ENCODE measurements around the gene CEACAM6. TPM values are rescaled to one million over a fixed set of nuclear protein-coding genes. Genes with fewer than 3 reads are reported as not detected.

Gene CEACAM6
- total and polyA plus RNA-seq, 2 donors (not counting 1 experiment from before 2014, with no cell fraction given): not detected

DNA sequence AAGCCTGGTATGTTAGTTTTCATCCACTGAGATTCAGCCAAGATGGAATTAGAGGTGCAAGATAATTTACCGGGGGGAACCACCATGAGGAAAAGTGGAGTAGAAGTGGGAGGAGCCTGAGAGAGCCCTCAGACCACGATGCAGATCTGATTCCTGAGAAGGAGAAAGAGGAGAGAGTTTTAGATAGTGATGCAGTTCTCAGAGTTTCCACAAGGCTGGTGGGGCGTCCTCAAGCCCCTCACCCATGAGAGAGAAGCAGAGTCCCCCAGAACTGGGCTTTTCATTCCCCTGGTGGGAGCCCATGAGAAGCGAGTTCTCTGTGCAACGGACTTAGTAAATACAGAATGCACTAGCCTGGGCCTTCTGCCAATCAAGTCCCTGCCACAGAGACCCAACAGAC is 28.8 kb upstream of the CEACAM6 start:
- ATAC-seq (ENCODE audit: low read depth): no peak
- Histone ChIP-seq H3K27me3 (replicated peaks in 1 of 4; ENCODE audit: control extremely low read depth in 1 of 4, control insufficient read depth in 3 of 4, insufficient read depth in 4 of 4, low read length in 3 of 4) (peaks cover 0 to 23% (median 1%) of the 10 kb centered on the region in 4 experiments), H3K4me2 (replicated peaks; ENCODE audit: low read depth, low read length, poor library complexity, severe bottlenecking) (no peak overlapping the region), H3K36me3 (replicated peaks in 1 of 2; ENCODE audit: control extremely low read depth in 1 of 2, control insufficient read depth in 1 of 2, extremely low read depth in 1 of 2, insufficient read depth in 2 of 2, low read length in 1 of 2) (no peaks in the 10 kb centered on the region), H4K20me1 (ENCODE audit: control insufficient read depth, insufficient read depth, low read length, poor library complexity, severe bottlenecking) (no peaks in the 10 kb centered on the region), H3K27ac (ENCODE audit: low read length in 2 of 2) (no peak overlapping the region), H3K4me3 (ENCODE audit: control extremely low read depth in 1 of 5, extremely low read depth in 1 of 5, insufficient read depth in 1 of 5, low read depth in 2 of 5, low read length in 4 of 5) (no peak overlapping the region), H3K9ac (ENCODE audit: low read length) (no peak overlapping the region), H2AFZ (ENCODE audit: insufficient read depth, low read depth, low read length, poor library complexity, severe bottlenecking) (no peak overlapping the region), H3K79me2 (ENCODE audit: control insufficient read depth, insufficient read depth, low read length) (no peaks in the 10 kb centered on the region), H3K9me3 (ENCODE audit: control extremely low read depth in 1 of 3, control insufficient read depth in 2 of 3, insufficient read depth in 1 of 3, low read length in 2 of 3) (no peaks in the 10 kb centered on the region), H3K4me1 (ENCODE audit: control insufficient read depth in 2 of 2, insufficient read depth in 2 of 2, low read length in 2 of 2) (no peaks in the 10 kb centered on the region)
- TF ChIP-seq EZH2 (IDR thresholded peaks at IDR 0.05; ENCODE audit: borderline replicate concordance, insufficient read depth, low read depth, low read length, poor library complexity, severe bottlenecking) (no peak), CTCF (IDR thresholded peaks at IDR 0.05) (no peak)
- ChIA-PET POLR2A (no interaction called here), CTCF (interaction anchor here (1.0 kb wide), 1 partner anchor 20 kb away, joined by 3 read pairs; no protein-coding TSS in a partner anchor)
- Mint-ChIP-seq H3K4me3 (no peak overlapping the region), H3K4me1 (no peaks in the 10 kb centered on the region), H3K9me3 (ENCODE audit: insufficient read depth) (no peaks in the 10 kb centered on the region), H3K27me3 (peaks cover 39% of the 10 kb centered on the region), H3K27ac (no peak overlapping the region)
- intact Hi-C loops (cut with micrococcal nuclease): no loop called here
- WGBS (ENCODE audit: insufficient coverage): 57% methylated on average over 1 of the region's 5 CpGs
- DNase-seq: no peak

DNA sequence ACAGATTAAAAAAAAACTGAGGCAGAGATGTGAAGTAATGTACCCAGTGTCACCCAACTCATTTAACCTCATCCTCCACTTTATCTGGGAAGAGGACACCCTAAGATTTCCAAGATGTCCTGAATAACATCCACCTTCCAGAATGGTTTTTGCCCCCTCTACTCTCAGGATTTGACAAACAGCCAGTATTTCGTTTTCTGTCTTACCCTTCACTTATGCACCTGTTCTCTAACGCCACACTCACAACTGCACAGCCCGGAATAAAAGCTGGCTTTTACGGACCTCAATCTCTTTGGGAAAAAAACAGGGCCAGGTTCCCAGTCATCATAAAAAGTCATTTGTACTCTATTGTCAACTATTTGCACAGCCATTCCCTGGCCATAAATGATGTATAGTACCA is 21.2 kb upstream of the CEACAM6 start:
- no peaks in the 10 kb centered on the region for H3K9me3 Mint-ChIP-seq (ENCODE audit: insufficient read depth)
- peaks cover 0 to 6% (median 0%) of the 10 kb centered on the region in 4 experiments for H3K27me3 ChIP-seq (replicated peaks in 1 of 4; ENCODE audit: control extremely low read depth in 1 of 4, control insufficient read depth in 3 of 4, insufficient read depth in 4 of 4, low read length in 3 of 4)
- H3K27me3 Mint-ChIP-seq: peaks cover 42% of the 10 kb centered on the region
- no peaks in the 10 kb centered on the region for H3K4me1 Mint-ChIP-seq
- DNase-seq: no peak
- POLR2A ChIA-PET: no interaction called here
- no peaks in the 10 kb centered on the region for H4K20me1 ChIP-seq (ENCODE audit: control insufficient read depth, insufficient read depth, low read length, poor library complexity, severe bottlenecking)
- no peaks in the 10 kb centered on the region for H3K9me3 ChIP-seq (ENCODE audit: control extremely low read depth in 1 of 3, control insufficient read depth in 2 of 3, insufficient read depth in 1 of 3, low read length in 2 of 3)
- TF ChIP-seq CTCF (IDR thresholded peaks at IDR 0.05) (no peak), EZH2 (IDR thresholded peaks at IDR 0.05; ENCODE audit: borderline replicate concordance, insufficient read depth, low read depth, low read length, poor library complexity, severe bottlenecking) (no peak)
- WGBS (ENCODE audit: insufficient coverage): 83% methylated on average over 2 of the region's 4 CpGs
- intact Hi-C loops (cut with micrococcal nuclease): no loop called here
- H3K9ac ChIP-seq (ENCODE audit: low read length): no peak overlapping the region
- CTCF ChIA-PET: no interaction called here
- no peak overlapping the region for H3K27ac ChIP-seq (ENCODE audit: low read length in 2 of 2)
- H3K4me3 Mint-ChIP-seq: no peak overlapping the region
- no peaks in the 10 kb centered on the region for H3K79me2 ChIP-seq (ENCODE audit: control insufficient read depth, insufficient read depth, low read length)
- no peaks in the 10 kb centered on the region for H3K36me3 ChIP-seq (replicated peaks in 1 of 2; ENCODE audit: control extremely low read depth in 1 of 2, control insufficient read depth in 1 of 2, extremely low read depth in 1 of 2, insufficient read depth in 2 of 2, low read length in 1 of 2)
- no peak overlapping the region for H2AFZ ChIP-seq (ENCODE audit: insufficient read depth, low read depth, low read length, poor library complexity, severe bottlenecking)
- no peak overlapping the region for H3K4me3 ChIP-seq (ENCODE audit: control extremely low read depth in 1 of 5, extremely low read depth in 1 of 5, insufficient read depth in 1 of 5, low read depth in 2 of 5, low read length in 4 of 5)
- no peak for ATAC-seq (ENCODE audit: low read depth)
- no peak overlapping the region for H3K27ac Mint-ChIP-seq
- no peaks in the 10 kb centered on the region for H3K4me1 ChIP-seq (ENCODE audit: control insufficient read depth in 2 of 2, insufficient read depth in 2 of 2, low read length in 2 of 2)
- no peak overlapping the region for H3K4me2 ChIP-seq (replicated peaks; ENCODE audit: low read depth, low read length, poor library complexity, severe bottlenecking)
